Mesenteric fat pad (tissue), 1 donor: ENCODE data around the gene PA2G4. TPM values are rescaled to one million over a fixed set of nuclear protein-coding genes. Genes with fewer than 3 reads are reported as not detected.
"Not testable (repeated sequence)": the region's sequence is repeated elsewhere in the genome, so short reads cannot be mapped to it uniquely, and the experiment has no call there.

Experiments used
- DNase-seq: peaks from one replicate; pipeline ENCODE4 v3.0.0-alpha.2; 2020; ENCODE audit warnings: low spot score
- total RNA-seq: library from RNA; stranded (reverse); fragmentation: NEBNext Ultra II Directional; extraction: Animal tissue kit (Norgen Biotek cat#: 25700); gene quantifications from one replicate; pipeline ENCODE4 v1.2.1, GENCODE V29; 2021
- donor health status: DM: yes; HTN: yes; CAD: no.

PA2G4 gene
- total RNA-seq, 1 donor from 2014 or later: 99.5 TPM

DNA sequence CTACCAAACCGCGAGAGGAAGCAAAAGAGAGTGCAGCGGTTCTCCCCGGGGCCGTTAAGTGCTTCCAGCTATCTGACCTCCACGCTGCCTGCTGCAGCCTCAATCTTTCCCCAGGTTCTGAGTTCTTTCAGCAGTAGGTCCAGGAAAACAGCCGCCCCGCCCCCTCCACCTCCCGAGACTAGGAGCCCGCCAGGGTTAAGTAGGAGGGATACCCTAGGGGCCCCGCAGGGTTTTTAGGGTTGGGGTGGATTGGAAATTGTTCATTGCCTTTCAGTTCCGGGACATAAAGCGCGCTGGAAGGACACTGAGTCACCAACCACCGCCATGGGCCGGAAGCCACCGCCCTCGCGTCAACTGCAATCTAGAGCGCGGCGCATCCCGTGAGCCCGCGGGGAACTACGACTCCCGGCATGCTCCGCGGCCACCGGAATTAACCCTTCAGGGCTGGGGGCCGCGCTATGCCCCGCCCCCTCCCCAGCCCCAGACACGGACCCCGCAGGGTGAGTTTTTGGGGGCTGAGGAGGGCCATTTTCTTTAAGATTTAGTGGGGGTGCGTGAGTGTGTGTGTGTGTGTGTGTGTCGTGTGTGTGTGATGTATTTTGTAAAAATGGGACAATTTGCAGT is 47.9 kb downstream of the PA2G4 start, which contains the start of gene MYL6B:
Gene MYL6B, plus strand, starts transcription at position 456 of the 624 bp plus-strand sequence. CDS start 1,332 bp downstream, outside the sequence.
- DNase-seq: peak; percentile 98

DNA sequence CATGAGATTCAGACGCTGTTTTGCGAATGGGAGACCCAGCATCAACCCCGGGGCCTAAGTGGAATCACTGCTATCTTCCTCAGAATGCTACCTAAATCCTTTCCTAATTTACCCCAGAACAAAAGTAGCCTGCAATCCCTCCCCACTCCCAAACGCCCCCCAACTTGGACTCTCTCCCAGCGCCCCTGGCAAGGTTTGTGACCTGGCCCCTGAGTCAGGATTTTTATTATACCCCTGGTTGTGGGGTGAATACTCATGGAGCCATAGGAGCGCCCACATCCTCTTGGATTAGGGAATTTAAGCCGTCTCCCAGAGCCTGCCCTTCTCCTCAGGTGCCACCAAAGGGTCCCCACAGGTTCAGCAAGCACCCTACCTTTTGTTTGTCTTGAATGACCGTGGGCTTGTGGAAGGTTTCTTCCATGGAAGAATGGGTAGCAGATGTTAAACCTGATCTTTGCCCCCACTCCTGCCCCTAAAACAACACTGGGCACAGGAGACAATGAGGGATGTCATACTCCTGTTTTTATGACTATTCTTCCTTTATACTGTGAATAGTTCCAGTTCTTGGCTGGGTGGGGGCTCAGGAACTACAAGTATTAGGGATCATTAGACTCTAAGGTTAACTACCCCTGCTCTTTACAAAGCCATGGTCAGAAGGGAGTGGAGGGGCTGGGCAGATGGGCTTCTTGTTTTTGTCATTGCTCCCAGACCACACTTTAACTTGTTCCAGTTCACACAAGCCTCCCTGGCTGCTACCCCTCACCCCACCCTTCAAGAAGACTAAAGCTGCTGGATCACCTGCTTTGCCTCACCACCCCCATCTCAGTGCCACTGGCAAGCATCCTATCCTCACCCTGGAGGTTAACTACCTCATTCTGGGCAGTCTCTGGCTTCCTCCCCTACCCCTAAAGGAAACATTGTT is 48.7 kb downstream of the PA2G4 start:
- no peak for DNase-seq

DNA sequence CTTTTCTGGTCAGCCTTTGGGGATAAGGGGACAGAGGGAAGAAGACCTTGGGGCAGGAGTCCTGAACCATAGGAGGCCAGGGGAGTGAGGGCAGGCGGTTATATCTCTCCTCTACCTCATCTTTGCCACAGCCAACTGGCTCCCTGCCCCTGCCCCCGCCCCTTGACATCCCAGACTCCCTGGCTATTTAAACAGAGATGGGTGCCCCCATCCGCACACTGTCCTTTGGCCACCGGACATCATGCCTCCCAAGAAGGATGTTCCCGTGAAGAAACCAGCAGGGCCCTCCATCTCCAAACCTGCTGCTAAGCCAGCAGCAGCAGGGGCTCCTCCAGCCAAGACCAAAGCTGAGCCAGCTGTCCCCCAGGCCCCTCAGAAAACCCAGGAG is 49.3 kb downstream of the PA2G4 start:
- DNase-seq: no peak

DNA sequence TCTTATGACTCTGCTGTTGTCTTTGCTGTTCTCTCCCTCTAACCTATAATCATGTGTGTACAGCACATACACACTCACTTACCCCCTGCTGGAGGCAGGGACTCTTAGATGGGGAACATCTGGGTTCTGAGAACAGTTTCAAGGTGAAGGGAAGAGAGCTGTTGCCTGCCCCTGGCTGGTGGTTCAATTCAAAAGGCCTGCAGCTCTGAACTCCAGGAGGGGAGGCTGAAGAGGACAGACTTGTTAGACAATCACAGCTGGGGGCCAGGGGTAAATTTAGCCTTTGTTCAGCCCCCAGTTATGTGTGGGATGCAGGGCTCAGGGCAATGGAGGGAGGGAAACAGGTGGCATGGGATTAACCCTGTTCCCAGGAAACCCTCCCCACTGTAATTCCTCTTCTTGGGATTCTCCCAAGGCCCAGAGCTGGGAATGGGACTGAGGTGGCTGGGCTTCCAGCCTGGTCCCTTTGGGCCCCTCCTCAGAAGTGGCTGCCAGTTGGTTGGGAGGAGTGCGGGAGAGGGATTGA is 50.0 kb downstream of the PA2G4 start:
- DNase-seq: no peak

DNA sequence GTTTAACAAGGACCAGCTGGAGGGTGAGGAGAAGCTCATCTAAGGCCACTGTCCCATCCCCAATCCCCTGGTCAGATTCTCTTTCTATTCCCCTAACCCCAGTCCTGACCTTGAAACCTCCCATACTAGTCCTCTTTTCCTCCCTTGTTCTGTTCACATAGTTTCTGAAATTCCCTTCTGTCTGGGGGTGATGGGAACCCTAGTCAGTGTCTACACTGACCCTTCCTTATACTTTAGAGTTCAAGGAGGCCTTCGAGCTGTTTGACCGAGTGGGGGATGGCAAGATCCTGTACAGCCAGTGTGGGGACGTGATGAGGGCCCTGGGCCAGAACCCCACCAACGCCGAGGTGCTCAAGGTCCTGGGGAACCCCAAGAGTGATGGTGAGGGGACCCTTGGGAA is 50.5 kb downstream of the PA2G4 start:
- DNase-seq: no peak

DNA sequence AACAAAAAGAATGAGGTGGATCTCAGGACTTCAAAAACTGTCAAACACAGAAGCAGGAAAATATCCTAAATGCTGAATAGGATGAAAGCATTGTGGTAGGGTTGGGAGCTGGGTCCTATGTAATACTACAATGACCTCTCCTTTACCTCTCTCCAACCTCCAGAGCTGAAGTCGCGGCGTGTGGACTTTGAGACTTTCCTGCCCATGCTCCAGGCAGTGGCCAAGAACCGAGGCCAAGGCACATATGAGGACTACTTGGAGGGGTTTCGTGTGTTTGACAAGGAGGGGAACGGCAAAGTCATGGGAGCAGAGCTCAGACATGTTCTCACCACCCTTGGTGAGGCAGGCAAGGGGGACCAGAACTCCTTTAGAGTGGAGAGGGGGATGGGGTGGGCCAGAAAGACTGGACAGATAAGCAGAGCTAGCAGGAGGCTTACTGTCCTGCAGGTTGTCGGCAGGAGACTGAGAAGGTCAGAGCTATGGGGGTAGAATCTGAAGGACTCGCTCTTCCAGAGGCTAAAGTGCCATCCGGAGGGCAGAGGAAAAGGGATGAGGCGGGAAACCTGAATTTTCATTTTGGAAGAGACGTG is 51.0 kb downstream of the PA2G4 start:
- DNase-seq: no peak

DNA sequence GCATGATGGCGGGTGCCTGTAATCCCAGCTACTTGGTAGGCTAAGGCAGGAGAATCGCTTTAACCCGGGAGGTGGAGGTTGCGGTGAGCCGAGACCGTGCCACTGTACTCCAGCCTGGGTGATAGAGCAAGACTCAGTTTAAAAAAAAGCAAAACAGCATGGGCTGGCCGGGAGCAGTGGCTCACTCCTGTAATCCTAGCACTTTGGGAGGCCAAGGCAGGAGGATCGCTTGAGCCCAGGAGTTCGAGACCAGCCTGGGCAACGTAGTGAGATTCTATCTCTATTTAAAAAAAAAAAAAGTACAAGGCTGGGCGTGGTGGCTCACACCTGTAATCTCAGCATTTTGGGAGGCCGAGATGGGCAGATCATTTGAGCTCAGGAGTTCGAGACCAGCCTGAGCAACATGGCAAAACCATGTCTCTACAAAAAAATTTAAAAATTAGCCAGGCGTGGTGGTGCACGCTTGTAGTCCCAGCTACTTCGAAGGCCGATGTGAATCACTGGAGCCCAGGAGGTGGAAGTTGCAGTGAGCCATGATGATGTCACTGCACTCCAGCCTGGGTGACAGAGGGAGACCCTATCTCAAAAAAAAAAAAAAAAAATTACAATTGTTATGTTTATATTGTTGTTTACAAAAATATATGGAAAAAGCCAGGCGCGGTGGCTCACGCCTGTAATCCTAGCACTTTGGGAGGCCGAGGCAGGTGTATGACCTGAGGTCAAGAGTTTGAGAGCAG is 52.3 kb downstream of the PA2G4 start:
- not testable (repeated sequence) for DNase-seq

DNA sequence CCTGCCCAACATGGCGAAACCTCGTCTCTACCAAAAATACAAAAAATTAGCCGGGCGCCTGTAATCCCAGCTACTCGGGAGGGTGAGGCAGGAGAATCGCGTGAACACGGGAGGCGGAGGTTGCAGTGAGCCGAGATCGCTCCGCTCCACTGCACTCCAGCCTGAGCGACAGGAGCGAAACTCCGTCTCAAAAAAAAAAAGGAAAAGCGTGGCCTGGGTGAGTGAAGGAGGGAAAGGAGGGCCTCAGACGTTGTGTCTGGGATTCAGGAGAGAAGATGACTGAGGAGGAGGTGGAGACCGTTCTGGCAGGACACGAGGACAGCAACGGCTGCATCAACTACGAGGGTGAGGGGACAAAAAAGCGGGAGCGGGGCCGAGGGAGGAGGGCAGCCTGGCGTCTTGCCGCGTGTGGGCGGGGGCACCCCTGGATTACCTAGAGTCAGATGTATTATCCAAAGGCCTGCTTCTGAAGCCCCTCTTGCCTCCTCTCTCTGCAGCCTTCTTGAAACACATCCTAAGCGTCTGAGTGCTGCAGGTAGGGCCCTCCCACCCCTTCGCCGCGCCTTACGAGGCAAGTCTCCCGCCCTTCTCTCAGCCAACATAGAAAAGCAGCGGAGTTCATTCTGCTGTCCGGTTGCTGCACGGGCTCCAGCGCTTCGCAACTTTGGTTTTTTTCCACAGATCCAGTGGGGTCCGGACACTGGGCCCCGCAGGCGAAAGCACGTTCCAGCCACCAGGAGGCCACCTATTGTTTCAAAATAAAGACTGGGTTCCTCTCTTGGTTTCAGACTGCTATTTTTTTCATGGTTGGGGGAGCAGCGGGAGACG is 53.1 kb downstream of the PA2G4 start:
- DNase-seq: no peak

DNA sequence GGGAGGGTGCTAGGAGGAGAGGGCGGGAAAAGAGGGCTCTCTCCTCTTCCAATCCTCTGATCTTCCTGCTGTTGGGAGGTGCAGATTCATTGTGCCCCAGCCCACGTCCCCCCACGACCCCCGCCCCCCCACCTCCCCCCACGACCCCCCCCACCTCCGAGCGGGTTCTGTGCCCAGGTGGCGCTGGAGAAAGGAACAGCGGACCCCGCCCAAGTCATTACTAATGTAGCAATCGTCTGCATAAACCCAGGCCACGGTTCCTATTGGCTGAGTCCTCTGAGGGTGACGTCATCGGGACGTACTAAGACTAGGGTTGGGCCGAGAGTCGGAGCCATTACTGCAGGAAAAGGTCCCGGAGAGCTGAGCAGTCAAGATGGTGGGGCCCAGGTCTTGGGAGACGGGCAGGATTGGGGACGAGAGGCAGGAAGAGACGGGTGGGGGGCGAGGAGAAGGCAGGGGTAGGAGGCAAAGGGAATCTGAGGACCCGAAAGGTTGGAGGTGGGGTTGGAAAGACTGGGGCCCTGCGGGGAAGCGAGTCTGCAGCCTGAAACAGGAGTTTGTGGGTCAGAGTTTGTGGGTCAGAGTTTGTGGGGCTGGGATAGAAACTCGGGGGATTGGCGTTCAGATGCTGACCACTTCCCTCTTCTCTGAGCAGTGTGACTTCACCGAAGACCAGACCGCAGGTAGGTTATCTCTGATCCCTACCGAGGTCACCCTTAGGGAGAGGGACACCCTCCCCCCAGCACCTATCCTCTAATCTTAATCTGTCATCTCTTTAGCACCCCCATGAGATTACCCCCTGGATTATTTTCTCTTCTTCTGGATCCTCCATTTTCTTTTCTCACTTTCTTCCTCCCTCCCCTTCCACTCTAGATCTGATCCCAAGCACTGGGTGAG is 53.9 kb downstream of the PA2G4 start, which contains the start of gene MYL6:
Gene MYL6, plus strand, starts transcription at position 331 of the 897 bp plus-strand sequence. Its CDS starts 43 bp downstream, at position 374.
- DNase-seq: peak; percentile 96

DNA sequence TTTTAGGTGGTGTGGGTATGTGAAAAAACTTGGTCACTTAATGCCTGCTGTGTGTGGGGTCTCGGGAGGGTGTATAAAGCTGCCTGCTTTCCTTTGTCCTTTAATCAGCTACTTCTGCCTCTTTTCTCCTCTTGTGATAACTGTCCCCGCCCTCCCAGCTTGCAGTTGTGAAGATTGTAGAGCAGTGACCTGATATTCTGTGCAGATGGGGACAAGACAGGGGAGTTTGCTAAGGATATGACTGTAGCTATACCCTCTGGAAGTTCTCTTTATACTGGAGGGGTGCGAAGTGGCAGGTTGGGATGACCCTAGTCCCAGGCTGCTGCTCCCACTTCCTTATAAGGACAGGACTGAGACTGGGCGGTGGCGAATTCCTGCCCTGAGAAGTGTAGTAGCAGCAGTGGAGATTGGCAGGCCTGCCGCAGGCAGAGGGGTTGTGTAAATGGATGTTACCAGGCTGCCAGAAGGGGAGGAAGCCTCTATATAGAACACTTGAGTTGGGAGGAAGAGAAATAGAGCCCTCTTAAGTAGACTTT is 54.6 kb downstream of the PA2G4 start:
- DNase-seq: no peak

DNA sequence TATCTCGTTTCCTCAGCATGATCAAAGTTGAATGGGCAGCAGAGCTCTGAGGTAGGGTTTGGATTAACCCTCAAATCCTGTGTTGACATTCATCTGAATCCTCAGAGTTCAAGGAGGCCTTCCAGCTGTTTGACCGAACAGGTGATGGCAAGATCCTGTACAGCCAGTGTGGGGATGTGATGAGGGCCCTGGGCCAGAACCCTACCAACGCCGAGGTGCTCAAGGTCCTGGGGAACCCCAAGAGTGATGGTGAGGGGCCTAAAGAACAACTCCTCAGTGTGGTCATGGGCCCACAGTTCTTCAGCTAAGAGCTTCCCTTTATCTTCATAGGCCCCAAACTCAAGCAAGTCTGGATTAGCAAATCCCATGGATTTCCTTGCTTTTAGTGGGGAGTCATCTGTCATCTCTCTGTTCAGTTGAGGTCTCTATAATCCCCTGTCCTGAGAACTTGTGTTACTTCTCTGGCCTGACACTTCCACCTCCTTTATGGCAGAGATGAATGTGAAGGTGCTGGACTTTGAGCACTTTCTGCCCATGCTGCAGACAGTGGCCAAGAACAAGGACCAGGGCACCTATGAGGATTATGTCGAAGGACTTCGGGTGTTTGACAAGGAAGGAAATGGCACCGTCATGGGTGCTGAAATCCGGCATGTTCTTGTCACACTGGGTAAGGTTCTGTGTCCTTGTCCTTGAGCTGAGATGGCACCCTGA is 55.3 kb downstream of the PA2G4 start:
- no peak for DNase-seq

DNA sequence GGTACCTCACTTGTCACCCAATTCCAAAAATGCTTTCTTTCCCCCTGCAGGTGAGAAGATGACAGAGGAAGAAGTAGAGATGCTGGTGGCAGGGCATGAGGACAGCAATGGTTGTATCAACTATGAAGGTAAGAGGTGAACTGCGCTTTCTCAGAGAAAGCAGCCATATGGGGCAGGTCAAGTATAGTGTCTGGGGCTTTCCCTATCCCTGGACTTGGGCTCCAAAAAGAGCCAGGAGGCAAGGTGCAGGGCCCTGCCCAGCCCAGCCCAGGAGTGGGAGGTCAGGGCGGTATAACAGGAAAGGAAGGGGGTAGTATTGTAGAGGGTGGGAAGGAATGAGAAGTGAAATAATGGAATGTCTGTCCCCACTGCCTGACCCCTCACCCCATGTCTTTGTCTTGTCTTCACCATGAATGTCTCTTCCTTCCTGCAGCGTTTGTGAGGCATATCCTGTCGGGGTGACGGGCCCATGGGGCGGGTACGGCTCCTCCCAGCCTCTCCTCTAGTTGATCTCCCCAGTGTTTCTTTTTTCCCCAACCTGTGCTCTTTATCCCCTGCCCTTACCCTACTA is 55.9 kb downstream of the PA2G4 start:
- no peak for DNase-seq

DNA sequence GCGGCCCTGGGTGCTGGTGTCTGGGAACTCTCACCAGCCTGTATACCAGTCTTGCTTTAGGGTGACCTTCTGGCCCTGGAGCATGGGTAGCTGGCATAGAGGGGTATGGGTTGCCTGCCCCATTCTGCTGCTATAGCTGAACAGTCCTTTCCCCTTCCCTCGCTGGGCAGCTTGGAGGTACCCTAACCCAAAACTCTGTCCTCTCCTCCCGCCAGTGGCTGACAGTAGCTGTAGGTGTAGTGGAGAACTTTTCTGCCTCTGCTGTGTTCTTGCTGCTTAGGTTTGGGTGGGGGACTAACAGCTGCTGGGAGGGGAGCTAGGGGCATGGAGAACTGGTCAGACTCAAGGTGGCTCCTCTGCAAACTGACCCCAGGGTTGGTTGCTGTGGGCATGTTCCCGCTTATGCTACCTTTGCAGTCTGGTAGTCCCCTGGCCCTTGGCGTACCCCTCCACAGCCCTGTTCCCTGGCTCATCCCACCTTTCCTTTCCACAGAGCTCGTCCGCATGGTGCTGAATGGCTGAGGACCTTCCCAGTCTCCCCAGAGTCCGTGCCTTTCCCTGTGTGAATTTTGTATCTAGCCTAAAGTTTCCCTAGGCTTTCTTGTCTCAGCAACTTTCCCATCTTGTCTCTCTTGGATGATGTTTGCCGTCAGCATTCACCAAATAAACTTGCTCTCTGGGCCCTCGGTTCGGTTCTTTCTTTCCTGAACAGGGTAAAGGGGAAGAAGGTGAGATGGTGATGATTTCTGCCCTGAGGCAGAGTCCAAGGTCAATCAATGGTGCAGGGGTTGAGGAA is 56.7 kb downstream of the PA2G4 start:
- DNase-seq: no peak

DNA sequence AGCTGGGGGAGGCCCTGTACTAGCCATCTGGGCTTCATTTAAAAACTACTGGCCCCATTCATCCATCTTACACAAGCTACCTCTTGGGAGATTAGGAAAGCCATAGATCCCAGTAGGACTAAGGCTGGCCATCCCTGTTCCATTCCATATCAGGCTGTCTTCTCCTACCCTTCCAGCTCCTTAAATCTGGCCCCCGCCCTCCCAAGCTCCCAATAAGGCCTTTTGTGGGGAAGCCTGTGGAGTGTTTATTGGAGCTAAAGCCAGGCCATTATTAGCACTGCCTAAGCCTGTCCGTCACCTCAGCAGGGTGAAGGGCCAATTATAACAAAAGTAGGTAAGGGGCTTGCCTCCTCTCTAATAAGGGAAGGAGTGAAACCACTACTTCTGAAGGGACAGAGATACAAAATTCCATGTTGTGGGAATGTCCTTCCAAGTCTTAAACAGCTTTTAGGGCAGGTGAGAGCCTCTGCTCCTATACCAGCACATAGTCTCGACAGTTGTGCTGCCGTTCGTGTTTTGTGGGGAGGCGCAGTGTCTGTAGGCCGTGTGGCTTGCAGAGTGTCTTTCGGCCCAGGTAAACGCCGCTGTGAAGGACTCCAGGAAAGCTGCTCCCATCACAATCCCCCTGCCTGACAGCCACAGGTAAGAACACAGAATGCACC is 57.5 kb downstream of the PA2G4 start:
- DNase-seq: no peak

DNA sequence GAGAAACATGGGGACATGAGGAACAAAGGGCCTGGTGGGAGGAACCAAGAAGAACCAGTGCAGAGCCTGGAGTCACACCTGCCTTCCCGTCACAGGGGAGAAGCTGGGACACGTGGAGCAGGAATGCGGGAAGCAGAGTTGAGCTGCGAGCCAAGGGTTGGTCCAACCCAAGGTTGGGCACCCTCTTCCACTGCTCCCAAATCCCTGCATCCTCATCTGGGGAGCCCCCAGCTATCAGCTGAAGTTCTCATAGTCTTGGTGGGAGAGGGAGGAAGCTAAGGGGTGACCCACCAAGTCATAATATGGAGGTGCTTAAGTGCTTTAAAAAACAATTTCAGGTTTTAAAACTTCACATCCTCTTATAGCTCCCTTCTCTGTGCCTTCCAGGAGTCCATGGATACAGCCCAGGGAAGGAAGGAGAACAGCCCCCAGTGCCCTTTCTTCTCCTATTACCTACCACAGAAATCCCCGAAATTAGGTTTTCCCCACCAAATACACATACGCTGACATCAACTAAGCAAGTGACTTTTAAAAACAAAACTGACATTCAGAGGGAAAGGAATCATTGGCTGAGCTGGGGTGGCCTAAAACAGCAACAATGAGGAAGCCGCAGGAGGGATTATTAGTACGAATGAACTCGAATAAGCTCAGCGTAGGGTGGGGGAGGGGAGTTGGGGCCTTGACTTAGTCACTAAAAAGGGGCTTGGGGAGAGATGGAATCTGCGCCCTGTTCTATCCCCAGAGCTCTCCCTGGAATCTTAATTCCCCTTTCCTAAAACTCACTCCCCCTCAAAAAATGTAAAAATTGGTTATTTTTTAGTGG is 58.3 kb downstream of the PA2G4 start:
- no peak for DNase-seq
